ENCODE data around the gene OLFML2A. TPM values are rescaled to one million over a fixed set of nuclear protein-coding genes. Genes with fewer than 3 reads are reported as not detected.

Gene OLFML2A
- total RNA-seq, 1 donor from 2014 or later: 7.0 TPM

- H3K4me3 ChIP-seq (ENCODE audit: low read depth, low read length): no peak overlapping the region
- DNase-seq (ENCODE audit: low read depth): no peak
- TF ChIP-seq CTCF (conservative IDR thresholded peaks at IDR 0.05; ENCODE audit: low read depth, low read length): no peak
Measured at GRCh38 chr9:124797343-124798103, 20.6 kb downstream of the OLFML2A start.

DNA sequence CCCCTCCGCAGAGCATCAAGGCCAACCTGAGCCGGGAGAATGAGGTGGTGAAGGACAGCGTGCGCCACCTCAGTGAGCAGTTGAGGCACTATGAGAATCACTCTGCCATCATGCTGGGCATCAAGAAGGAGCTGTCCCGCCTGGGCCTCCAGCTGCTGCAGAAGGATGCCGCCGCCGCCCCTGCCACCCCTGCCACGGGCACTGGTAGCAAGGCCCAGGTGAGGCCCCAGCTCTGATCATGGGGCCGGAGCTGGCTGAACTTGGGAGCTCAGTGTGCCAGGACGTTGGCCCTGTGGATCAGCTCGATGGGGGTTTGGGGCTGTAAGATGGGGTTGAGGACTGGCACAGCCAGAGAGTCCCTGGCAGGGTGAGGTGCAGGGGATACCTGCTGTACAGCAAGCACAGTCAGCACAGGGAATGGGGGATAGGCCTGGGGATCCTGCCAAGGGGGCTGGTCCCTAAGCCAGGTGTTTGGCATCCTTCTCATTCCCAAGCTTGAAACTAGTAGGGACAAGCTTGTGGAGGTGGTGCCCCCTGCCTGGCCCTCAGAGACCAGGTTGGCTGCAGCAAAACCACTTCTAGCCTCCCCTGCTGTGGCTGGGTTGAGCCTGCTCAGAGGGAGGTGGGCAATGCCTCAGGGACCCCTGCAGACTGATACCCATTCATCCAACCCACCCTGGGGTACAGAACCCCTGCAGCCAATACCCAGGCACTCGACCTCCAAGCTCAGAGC, 22.5 kb downstream of the OLFML2A start:
- no peak for TF ChIP-seq CTCF (conservative IDR thresholded peaks at IDR 0.05; ENCODE audit: low read depth, low read length)
- H3K4me3 ChIP-seq (ENCODE audit: low read depth, low read length): no peak overlapping the region
- DNase-seq (ENCODE audit: low read depth): no peak

DNA sequence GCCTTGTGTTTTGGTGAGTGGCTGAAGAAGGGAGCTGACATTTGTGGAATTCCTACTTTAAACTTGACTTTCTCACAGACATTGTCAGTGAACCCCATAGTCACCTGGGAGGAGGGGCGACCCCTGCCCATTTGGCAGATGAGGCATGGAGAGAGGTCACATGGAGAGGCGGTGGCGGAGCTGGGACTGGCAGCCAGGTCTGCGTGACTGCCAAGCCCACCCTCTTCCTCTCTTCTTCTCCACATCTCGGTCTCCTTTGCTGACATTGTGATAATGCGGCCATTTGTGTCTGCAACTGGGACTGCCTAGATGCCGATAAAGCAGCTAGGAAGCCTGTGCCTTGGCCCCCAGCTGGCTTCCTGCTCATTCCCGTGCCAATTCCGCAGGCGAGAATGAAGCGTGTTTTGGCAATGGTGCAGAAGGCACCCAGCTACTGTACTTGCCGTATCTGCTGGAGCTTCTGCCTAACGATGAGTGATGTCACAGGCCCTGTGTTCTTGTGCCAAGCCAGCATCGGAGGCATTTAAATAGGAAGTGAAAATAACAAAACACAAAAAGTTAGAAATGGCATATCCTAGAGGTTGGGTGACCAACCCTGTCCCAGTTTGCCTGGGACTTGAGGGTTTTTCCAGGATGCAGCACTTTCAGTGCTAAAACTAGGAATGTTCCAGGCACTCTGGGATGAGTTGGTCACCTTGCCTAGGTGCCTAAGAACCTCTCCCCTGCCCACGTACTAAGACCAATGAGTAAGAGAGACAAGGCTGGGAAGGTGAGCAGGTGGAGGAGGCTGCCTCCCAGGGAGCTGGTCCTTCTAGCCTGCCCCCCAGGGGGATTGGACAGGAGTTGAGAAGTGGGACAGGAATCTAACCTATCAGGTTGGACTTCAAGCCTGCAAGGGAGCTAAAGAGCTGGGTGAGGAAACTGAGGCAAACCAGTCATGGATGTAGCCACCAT, 23.6 kb downstream of the OLFML2A start:
- DNase-seq (ENCODE audit: low read depth): no peak
- H3K4me3 ChIP-seq (ENCODE audit: low read depth, low read length): no peak overlapping the region
- TF ChIP-seq CTCF (conservative IDR thresholded peaks at IDR 0.05; ENCODE audit: low read depth, low read length): no peak

DNA sequence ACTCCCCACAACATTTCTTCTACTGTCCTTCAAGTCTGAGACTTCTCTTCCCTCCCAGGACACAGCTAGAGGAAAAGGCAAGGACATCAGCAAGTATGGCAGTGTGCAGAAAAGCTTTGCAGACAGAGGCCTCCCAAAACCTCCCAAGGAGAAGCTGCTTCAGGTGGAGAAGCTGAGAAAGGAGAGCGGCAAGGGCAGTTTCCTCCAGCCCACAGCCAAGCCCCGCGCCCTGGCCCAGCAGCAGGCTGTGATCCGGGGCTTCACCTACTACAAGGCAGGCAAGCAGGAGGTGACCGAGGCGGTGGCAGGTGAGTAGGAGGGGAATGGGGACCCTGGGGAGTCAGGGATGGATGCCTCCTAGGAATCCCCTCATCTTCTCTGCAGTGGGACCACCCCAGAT, 24.4 kb downstream of the OLFML2A start:
- no peak for DNase-seq (ENCODE audit: low read depth)
- no peak for TF ChIP-seq CTCF (conservative IDR thresholded peaks at IDR 0.05; ENCODE audit: low read depth, low read length)

DNA sequence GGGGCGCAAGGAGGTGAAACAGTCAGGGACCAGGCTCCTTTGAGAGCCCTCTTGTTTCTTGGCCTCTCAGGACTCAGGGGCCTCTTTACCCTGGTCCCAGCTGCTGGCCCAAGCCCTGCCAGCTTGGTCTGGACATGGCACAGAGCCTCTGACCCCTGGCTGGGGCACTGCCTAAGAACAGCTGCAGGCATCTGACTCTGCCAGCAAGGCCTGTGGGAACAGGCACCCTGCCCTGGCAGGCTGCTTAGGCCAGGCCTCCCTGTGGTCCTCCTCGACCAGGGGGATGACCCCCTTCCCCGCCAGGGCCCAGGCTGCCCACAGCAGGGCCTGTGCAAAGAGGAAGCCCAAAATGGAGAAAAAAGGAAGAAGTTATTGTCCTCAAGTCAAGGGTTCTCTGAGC, 25.5 kb downstream of the OLFML2A start:
- TF ChIP-seq CTCF (conservative IDR thresholded peaks at IDR 0.05; ENCODE audit: low read depth, low read length): no peak
- no peak for DNase-seq (ENCODE audit: low read depth)
- H3K4me3 ChIP-seq (ENCODE audit: low read depth, low read length): no peak overlapping the region

More for the DNA sequence above, 24.4 kb downstream of the OLFML2A start:
- H3K4me3 ChIP-seq (ENCODE audit: low read depth, low read length): no peak overlapping the region

GRCh38 chr9:124803911-124804310, 27.0 kb downstream of the OLFML2A start:
- no peak for TF ChIP-seq CTCF (conservative IDR thresholded peaks at IDR 0.05; ENCODE audit: low read depth, low read length)
- DNase-seq (ENCODE audit: low read depth): no peak
- no peak overlapping the region for H3K4me3 ChIP-seq (ENCODE audit: low read depth, low read length)

Data from epithelial cell of proximal tubule (primary cell).